Adrenal gland (tissue), 5 donors: ENCODE measurements around the gene CCT8.

Source experiments
- POLR2A ChIP-seq, 2 donors: fragments of 450-650 bp; IDR thresholded peaks; one replicate each; pipeline ENCODE4 v1.6.1; 2017; ENCODE audit warnings: antibody characterized with exemption in 2 of 2, mild to moderate bottlenecking in 2 of 2, moderate library complexity in 1 of 2
- TF ChIP-seq, protein P1 (sequence below), 6 experiments: fragments of 450-650 bp in 4 of 6; fragments of 200-600 bp in 2 of 6; sonication (generic) in 1 of 6; IDR thresholded peaks; 1 replicate in 5 of 6; 2 replicates in 1 of 6; pipeline versions ENCODE4 v1.5.1 to v1.8.0; 2016 to 2021; ENCODE audit warnings: antibody characterized with exemption in 6 of 6, mild to moderate bottlenecking in 2 of 6, moderate library complexity in 1 of 6
- donor health status: DM: no; HTN: no; CAD: no.

DNA sequence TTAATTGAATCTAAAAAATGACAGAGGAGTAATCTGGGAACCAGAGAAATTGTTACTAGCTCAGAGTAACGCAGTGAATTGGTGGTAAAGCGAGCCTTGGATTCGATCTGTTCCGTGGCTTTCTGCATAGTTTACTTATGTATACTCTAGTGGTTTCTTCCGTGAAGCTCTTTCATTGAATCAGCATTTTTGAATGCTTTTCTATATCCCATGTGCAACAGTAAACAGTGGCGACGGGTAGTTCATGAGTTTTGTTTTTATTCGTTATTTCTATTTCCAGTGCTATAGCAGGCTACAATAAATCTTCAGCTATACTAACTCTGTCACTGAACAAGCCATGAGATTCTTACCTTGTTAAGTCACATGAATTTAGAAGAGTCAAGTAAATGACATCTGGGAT is 42.5 kb upstream of the CCT8 start:
- no peak for TF ChIP-seq POLR2A (IDR thresholded peaks at IDR 0.05)
- TF ChIP-seq, protein P1, sequence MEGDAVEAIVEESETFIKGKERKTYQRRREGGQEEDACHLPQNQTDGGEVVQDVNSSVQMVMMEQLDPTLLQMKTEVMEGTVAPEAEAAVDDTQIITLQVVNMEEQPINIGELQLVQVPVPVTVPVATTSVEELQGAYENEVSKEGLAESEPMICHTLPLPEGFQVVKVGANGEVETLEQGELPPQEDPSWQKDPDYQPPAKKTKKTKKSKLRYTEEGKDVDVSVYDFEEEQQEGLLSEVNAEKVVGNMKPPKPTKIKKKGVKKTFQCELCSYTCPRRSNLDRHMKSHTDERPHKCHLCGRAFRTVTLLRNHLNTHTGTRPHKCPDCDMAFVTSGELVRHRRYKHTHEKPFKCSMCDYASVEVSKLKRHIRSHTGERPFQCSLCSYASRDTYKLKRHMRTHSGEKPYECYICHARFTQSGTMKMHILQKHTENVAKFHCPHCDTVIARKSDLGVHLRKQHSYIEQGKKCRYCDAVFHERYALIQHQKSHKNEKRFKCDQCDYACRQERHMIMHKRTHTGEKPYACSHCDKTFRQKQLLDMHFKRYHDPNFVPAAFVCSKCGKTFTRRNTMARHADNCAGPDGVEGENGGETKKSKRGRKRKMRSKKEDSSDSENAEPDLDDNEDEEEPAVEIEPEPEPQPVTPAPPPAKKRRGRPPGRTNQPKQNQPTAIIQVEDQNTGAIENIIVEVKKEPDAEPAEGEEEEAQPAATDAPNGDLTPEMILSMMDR (IDR thresholded peaks at IDR 0.05): no peak
